Measurements from ENCODE around the gene LCOR.

DNA sequence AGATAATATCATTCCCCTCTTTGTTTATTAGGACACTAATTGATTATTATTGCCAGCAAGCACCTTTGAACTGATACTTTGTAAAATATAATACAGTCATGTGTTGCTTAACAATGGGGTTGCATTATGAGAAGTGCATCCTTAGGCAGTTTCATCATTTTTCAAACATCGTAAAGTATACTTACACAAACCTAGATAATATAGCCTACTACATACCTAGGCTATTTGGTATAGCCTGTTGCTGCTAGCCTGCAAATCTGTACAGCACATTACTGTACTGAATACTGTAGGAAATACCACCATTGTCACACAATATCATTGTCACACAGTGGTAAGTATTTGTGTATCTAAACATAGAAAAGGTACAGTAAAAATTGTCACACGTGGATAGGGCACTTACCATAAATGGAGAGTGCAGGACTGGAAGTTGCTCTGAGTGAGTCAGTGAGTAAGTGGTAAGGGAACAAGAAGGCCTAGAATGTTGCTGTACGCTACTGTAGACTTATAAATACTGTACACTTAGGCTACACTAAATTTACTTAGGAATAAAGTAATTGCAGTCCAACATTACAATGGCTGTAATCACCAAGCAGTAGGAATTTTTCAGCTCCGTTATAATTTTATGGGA, 70.7 kb downstream of the LCOR start:
- TF ChIP-seq, protein P1, sequence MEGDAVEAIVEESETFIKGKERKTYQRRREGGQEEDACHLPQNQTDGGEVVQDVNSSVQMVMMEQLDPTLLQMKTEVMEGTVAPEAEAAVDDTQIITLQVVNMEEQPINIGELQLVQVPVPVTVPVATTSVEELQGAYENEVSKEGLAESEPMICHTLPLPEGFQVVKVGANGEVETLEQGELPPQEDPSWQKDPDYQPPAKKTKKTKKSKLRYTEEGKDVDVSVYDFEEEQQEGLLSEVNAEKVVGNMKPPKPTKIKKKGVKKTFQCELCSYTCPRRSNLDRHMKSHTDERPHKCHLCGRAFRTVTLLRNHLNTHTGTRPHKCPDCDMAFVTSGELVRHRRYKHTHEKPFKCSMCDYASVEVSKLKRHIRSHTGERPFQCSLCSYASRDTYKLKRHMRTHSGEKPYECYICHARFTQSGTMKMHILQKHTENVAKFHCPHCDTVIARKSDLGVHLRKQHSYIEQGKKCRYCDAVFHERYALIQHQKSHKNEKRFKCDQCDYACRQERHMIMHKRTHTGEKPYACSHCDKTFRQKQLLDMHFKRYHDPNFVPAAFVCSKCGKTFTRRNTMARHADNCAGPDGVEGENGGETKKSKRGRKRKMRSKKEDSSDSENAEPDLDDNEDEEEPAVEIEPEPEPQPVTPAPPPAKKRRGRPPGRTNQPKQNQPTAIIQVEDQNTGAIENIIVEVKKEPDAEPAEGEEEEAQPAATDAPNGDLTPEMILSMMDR (conservative IDR thresholded peaks at IDR 0.05 in 1 of 2, IDR thresholded peaks at IDR 0.05 in 1 of 2; ENCODE audit: low read depth in 1 of 2, low read length in 2 of 2) = no peak
- no peak for TF ChIP-seq EZH2 (IDR thresholded peaks at IDR 0.05; ENCODE audit: low read length, missing control alignments)

Measured in fibroblast of lung (primary cell).